ENCODE measurements around the gene ABCA1. TPM values are rescaled to one million over a fixed set of nuclear protein-coding genes. Genes with fewer than 3 reads are reported as not detected.

Gene ABCA1
- total RNA-seq, 1 experiment from 2014 or later = 2.3 TPM

- CTCF ChIA-PET = no interaction called here
- BruUV-seq (replicated peaks) = no TSS peak
- intact Hi-C loops (cut with micrococcal nuclease) = no loop called here
- Histone ChIP-seq H3K4me2 (ENCODE audit: low read length) (no peak overlapping the region), H3K9me3 (ENCODE audit: low read length) (no peaks in the 10 kb centered on the region), H3F3A (ENCODE audit: low read length, unreplicated experiment) (no peaks in the 10 kb centered on the region), H3K79me2 (ENCODE audit: low read length) (no peaks in the 10 kb centered on the region), H3K27ac (ENCODE audit: low read length) (no peak overlapping the region), H3K36me3 (ENCODE audit: low read depth, low read length) (no peaks in the 10 kb centered on the region), H3K9me2 (replicated peaks; ENCODE audit: low read length) (no peaks in the 10 kb centered on the region), H3K9ac (ENCODE audit: low read length) (no peak overlapping the region), H3K4me3 (ENCODE audit: low read length) (no peak overlapping the region), H3K27me3 (ENCODE audit: low read length) (no peaks in the 10 kb centered on the region), H3K4me1 (ENCODE audit: insufficient read depth, low read length) (peaks cover 11% of the 10 kb centered on the region), H2AFZ (ENCODE audit: low read length) (no peak overlapping the region), H4K20me1 (ENCODE audit: low read length) (no peaks in the 10 kb centered on the region)
- ATAC-seq (no peak), DNase-seq (no peak)
- TF ChIP-seq CTCF (conservative IDR thresholded peaks at IDR 0.05; ENCODE audit: low read depth, low read length) (no peak), EZH2 (IDR thresholded peaks at IDR 0.05; ENCODE audit: low read length, unreplicated experiment) (no peak), EZH2phosphoT487 (IDR thresholded peaks at IDR 0.05; ENCODE audit: borderline replicate concordance, low read length) (no peak)
- POLR2A ChIA-PET (ENCODE audit: unreplicated experiment) = no interaction called here
Measured at GRCh38 chr9:104972242-104972866, 44.4 kb upstream of the ABCA1 start.

- H3K9ac ChIP-seq (ENCODE audit: low read length) = no peak overlapping the region
- no peak overlapping the region for H3K4me2 ChIP-seq (ENCODE audit: low read length)
- no peaks in the 10 kb centered on the region for H3K27me3 ChIP-seq (ENCODE audit: low read length)
- no peak overlapping the region for H3K27ac ChIP-seq (ENCODE audit: low read length)
- no peaks in the 10 kb centered on the region for H4K20me1 ChIP-seq (ENCODE audit: low read length)
- no TSS peak for BruUV-seq (replicated peaks)
- no peak for TF ChIP-seq EZH2phosphoT487 (IDR thresholded peaks at IDR 0.05; ENCODE audit: borderline replicate concordance, low read length)
- no peak for TF ChIP-seq EZH2 (IDR thresholded peaks at IDR 0.05; ENCODE audit: low read length, unreplicated experiment)
- no peak for TF ChIP-seq CTCF (conservative IDR thresholded peaks at IDR 0.05; ENCODE audit: low read depth, low read length)
- ChIA-PET CTCF (interaction anchor here (0.6 kb wide), 1 partner anchor 14 kb away, joined by 8 read pairs; no protein-coding TSS in a partner anchor), POLR2A (ENCODE audit: unreplicated experiment) (no interaction called here)
- ATAC-seq (no peak), DNase-seq (no peak)
- H3K36me3 ChIP-seq (ENCODE audit: low read depth, low read length) = no peaks in the 10 kb centered on the region
- no peaks in the 10 kb centered on the region for H3K79me2 ChIP-seq (ENCODE audit: low read length)
- H3K4me1 ChIP-seq (ENCODE audit: insufficient read depth, low read length) = peaks cover 5% of the 10 kb centered on the region
- no peaks in the 10 kb centered on the region for H3K9me2 ChIP-seq (replicated peaks; ENCODE audit: low read length)
- H3K4me3 ChIP-seq (ENCODE audit: low read length) = no peak overlapping the region
- intact Hi-C loops (cut with micrococcal nuclease) = no loop called here
- H2AFZ ChIP-seq (ENCODE audit: low read length) = no peak overlapping the region
- H3K9me3 ChIP-seq (ENCODE audit: low read length) = no peaks in the 10 kb centered on the region
- no peaks in the 10 kb centered on the region for H3F3A ChIP-seq (ENCODE audit: low read length, unreplicated experiment)
Measured at GRCh38 chr9:104971511-104971910, 43.6 kb upstream of the ABCA1 start.

GRCh38 chr9:104970271-104970987 lies 42.5 kb upstream of the ABCA1 start:
- Histone ChIP-seq H3K4me1 (ENCODE audit: insufficient read depth, low read length) (peaks cover 5% of the 10 kb centered on the region), H3K36me3 (ENCODE audit: low read depth, low read length) (no peaks in the 10 kb centered on the region), H4K20me1 (ENCODE audit: low read length) (no peaks in the 10 kb centered on the region), H3K9me2 (replicated peaks; ENCODE audit: low read length) (no peaks in the 10 kb centered on the region), H3K4me3 (ENCODE audit: low read length) (no peak overlapping the region), H3F3A (ENCODE audit: low read length, unreplicated experiment) (no peaks in the 10 kb centered on the region), H3K9me3 (ENCODE audit: low read length) (no peaks in the 10 kb centered on the region), H3K27ac (ENCODE audit: low read length) (no peak overlapping the region), H3K9ac (ENCODE audit: low read length) (no peak overlapping the region), H3K27me3 (ENCODE audit: low read length) (no peaks in the 10 kb centered on the region), H3K4me2 (ENCODE audit: low read length) (no peak overlapping the region), H2AFZ (ENCODE audit: low read length) (no peak overlapping the region), H3K79me2 (ENCODE audit: low read length) (no peaks in the 10 kb centered on the region)
- TF ChIP-seq CTCF (conservative IDR thresholded peaks at IDR 0.05; ENCODE audit: low read depth, low read length) = no peak
- TF ChIP-seq EZH2phosphoT487 (IDR thresholded peaks at IDR 0.05; ENCODE audit: borderline replicate concordance, low read length) = no peak
- no peak for TF ChIP-seq EZH2 (IDR thresholded peaks at IDR 0.05; ENCODE audit: low read length, unreplicated experiment)
- BruUV-seq (replicated peaks) = no TSS peak
- POLR2A ChIA-PET (ENCODE audit: unreplicated experiment) = no interaction called here
- intact Hi-C loops (cut with micrococcal nuclease) = no loop called here
- CTCF ChIA-PET = no interaction called here
- ATAC-seq (no peak), DNase-seq (no peak)

Data from PC-3 (cell line).